Fibroblast of lung (primary cell): ENCODE measurements around the gene PCSK1.

Experiments
- EZH2 ChIP-seq: IDR thresholded peaks from 2 replicates; pipeline ENCODE4 v1.5.1; 2012; ENCODE audit warnings: low read length, control low read depth, mild to moderate bottlenecking; ENCODE audit errors: missing control alignments
- TF ChIP-seq, protein P1 (sequence below), 2 donors: IDR thresholded peaks in 1 of 2; conservative IDR thresholded peaks in 1 of 2; 1 replicate in 1 of 2; 2 replicates in 1 of 2; pipeline ENCODE4 v1.5.1; 2011 to 2012; ENCODE audit warnings: low read length in 2 of 2, control low read depth in 1 of 2, inconsistent platforms in 1 of 2, low read depth in 1 of 2, mild to moderate bottlenecking in 1 of 2

DNA sequence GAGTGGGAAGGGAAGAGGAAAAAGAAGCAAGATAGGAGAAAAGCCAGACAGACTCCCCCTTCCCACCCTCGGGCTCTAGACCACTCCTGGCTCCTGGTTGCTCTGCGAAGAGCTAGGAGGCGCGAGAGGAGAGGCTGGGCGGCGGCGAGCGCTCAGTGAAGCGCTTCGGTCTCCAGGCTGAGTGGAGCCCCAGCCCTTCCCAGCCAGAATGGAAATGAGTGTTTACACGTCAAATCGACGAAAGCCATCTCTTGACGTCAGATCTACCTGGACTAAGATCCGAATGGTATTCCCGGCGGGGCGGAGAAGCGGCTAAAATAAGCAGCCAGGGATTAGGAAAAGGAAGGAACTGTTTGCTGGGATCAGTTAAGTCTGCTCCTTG, at the start of gene PCSK1:
- TF ChIP-seq, protein P1, sequence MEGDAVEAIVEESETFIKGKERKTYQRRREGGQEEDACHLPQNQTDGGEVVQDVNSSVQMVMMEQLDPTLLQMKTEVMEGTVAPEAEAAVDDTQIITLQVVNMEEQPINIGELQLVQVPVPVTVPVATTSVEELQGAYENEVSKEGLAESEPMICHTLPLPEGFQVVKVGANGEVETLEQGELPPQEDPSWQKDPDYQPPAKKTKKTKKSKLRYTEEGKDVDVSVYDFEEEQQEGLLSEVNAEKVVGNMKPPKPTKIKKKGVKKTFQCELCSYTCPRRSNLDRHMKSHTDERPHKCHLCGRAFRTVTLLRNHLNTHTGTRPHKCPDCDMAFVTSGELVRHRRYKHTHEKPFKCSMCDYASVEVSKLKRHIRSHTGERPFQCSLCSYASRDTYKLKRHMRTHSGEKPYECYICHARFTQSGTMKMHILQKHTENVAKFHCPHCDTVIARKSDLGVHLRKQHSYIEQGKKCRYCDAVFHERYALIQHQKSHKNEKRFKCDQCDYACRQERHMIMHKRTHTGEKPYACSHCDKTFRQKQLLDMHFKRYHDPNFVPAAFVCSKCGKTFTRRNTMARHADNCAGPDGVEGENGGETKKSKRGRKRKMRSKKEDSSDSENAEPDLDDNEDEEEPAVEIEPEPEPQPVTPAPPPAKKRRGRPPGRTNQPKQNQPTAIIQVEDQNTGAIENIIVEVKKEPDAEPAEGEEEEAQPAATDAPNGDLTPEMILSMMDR (conservative IDR thresholded peaks at IDR 0.05 in 1 of 2, IDR thresholded peaks at IDR 0.05 in 1 of 2; ENCODE audit: low read depth in 1 of 2, low read length in 2 of 2): no peak
- TF ChIP-seq EZH2: no peak
